Medulla oblongata (tissue), 1 donor: ENCODE measurements around the gene ZC3H12D.
A peak's percentile ranks its signal among the peaks of the same experiment; 100 is the strongest.

ENCODE experiments used
- DNase-seq: peaks from one replicate; pipeline ENCODE4 v3.0.0-alpha.2; 2015; ENCODE audit errors: extremely low spot score

The ZC3H12D gene

GRCh38 chr6:149443411-149444181, 41.2 kb downstream of the ZC3H12D start:
- DNase-seq = peak; percentile 67

GRCh38 chr6:149441740-149442139, 43.1 kb downstream of the ZC3H12D start:
- DNase-seq = no peak

GRCh38 chr6:149440735-149441671, 43.8 kb downstream of the ZC3H12D start:
- no peak for DNase-seq

- no peak for DNase-seq
Observed at GRCh38 chr6:149439626-149440025, 45.2 kb downstream of the ZC3H12D start.

- no peak for DNase-seq
Observed at GRCh38 chr6:149438855-149439254, 46.0 kb downstream of the ZC3H12D start.

GRCh38 chr6:149437212-149437611, 47.6 kb downstream of the ZC3H12D start:
- no peak for DNase-seq

GRCh38 chr6:149436647-149437046, 48.2 kb downstream of the ZC3H12D start:
- no peak for DNase-seq

- DNase-seq = no peak
Observed at GRCh38 chr6:149435919-149436586, 48.8 kb downstream of the ZC3H12D start.

GRCh38 chr6:149433881-149434280, 50.9 kb downstream of the ZC3H12D start:
- no peak for DNase-seq

- no peak for DNase-seq
Observed at GRCh38 chr6:149433405-149433804, 51.4 kb downstream of the ZC3H12D start.

GRCh38 chr6:149431905-149432775, 52.7 kb downstream of the ZC3H12D start:
- peak; percentile 97 for DNase-seq

- DNase-seq = no peak
Observed at GRCh38 chr6:149429427-149430360, 55.1 kb downstream of the ZC3H12D start.

- no peak for DNase-seq
Observed at GRCh38 chr6:149428606-149429005, 56.2 kb downstream of the ZC3H12D start.

- no peak for DNase-seq
Observed at GRCh38 chr6:149425754-149426153, 59.1 kb downstream of the ZC3H12D start.

- no peak for DNase-seq
Observed at GRCh38 chr6:149425224-149425623, 59.6 kb downstream of the ZC3H12D start.

GRCh38 chr6:149423964-149424440, 60.8 kb downstream of the ZC3H12D start:
- DNase-seq = no peak

GRCh38 chr6:149422581-149422980, 62.2 kb downstream of the ZC3H12D start:
- no peak for DNase-seq

GRCh38 chr6:149421132-149421531, 63.7 kb downstream of the ZC3H12D start:
- DNase-seq = no peak

- DNase-seq = no peak
Observed at GRCh38 chr6:149419696-149420404, 65.0 kb downstream of the ZC3H12D start.
